GM18867 (cell line): ENCODE measurements around the gene PHF14.
"Not testable (repeated sequence)": the region's sequence is repeated elsewhere in the genome, so short reads cannot be mapped to it uniquely, and the experiment has no call there.

Experiments used
- ATAC-seq: cut with Tn5 transposase; IDR thresholded peaks from one replicate; pipeline ENCODE4 v1.9.1; 2021; ENCODE audit warnings: mild to moderate bottlenecking, moderate library complexity; ENCODE audit not compliant: unreplicated experiment

PHF14 gene

GRCh38 chr7:10973942-10974911 is 555 bp downstream of the PHF14 start:
- peak; percentile 22 for ATAC-seq

- no peak for ATAC-seq
Measured at GRCh38 chr7:10977113-10977512, 3.4 kb downstream of the PHF14 start.

- no peak for ATAC-seq
Measured at GRCh38 chr7:10981317-10981716, 7.6 kb downstream of the PHF14 start.

- ATAC-seq = not testable (repeated sequence)
Measured at GRCh38 chr7:10990748-10991147, 17.1 kb downstream of the PHF14 start.

GRCh38 chr7:10995482-10996166 is 22.0 kb downstream of the PHF14 start:
- not testable (repeated sequence) for ATAC-seq

GRCh38 chr7:10998996-10999757 is 25.5 kb downstream of the PHF14 start:
- no peak for ATAC-seq

- no peak for ATAC-seq
Measured at GRCh38 chr7:11005202-11005601, 31.5 kb downstream of the PHF14 start.

GRCh38 chr7:11006291-11006690 is 32.6 kb downstream of the PHF14 start:
- no peak for ATAC-seq

GRCh38 chr7:11009631-11010030 is 36.0 kb downstream of the PHF14 start:
- ATAC-seq = no peak

- ATAC-seq = no peak
Measured at GRCh38 chr7:11021468-11021867, 47.8 kb downstream of the PHF14 start.

- ATAC-seq = no peak
Measured at GRCh38 chr7:11026452-11027359, 53.0 kb downstream of the PHF14 start.

GRCh38 chr7:11035661-11036060 is 62.0 kb downstream of the PHF14 start:
- ATAC-seq = no peak

GRCh38 chr7:11039974-11040373 is 66.3 kb downstream of the PHF14 start:
- no peak for ATAC-seq

- ATAC-seq = no peak
Measured at GRCh38 chr7:11054033-11054432, 80.4 kb downstream of the PHF14 start.

- no peak for ATAC-seq
Measured at GRCh38 chr7:11060893-11061292, 87.2 kb downstream of the PHF14 start.

- ATAC-seq = no peak
Measured at GRCh38 chr7:11062110-11062509, 88.4 kb downstream of the PHF14 start.

GRCh38 chr7:11069591-11069990 is 95.9 kb downstream of the PHF14 start:
- no peak for ATAC-seq

GRCh38 chr7:11077816-11078215 is 104.1 kb downstream of the PHF14 start:
- ATAC-seq = no peak

GRCh38 chr7:11078247-11078834 is 104.7 kb downstream of the PHF14 start:
- peak; percentile 54 for ATAC-seq

GRCh38 chr7:11079907-11080306 is 106.2 kb downstream of the PHF14 start:
- no peak for ATAC-seq
